ENCODE measurements around the gene PCDH9. TPM values are rescaled to one million over a fixed set of nuclear protein-coding genes. Genes with fewer than 3 reads are reported as not detected.
"Not testable (repeated sequence)": the region's sequence is repeated elsewhere in the genome, so short reads cannot be mapped to it uniquely, and the experiment has no call there.

Gene PCDH9
- total RNA-seq, 4 donors from 2014 or later: 0.37 to 2.4 (median 1.5) TPM

- WGBS, 2 donors (ENCODE audit: low coverage in 1 of 2): 70 to 76% methylated on average over 3 of the region's 3 CpGs
- no peak for DNase-seq
- no peak for TF ChIP-seq POLR2AphosphoS5 (IDR thresholded peaks at IDR 0.05)
- no peak for TF ChIP-seq POLR2A (IDR thresholded peaks at IDR 0.05)
- no peak for TF ChIP-seq CTCF (IDR thresholded peaks at IDR 0.05)
- TF ChIP-seq EP300 (IDR thresholded peaks at IDR 0.05; ENCODE audit: low read depth): no peak
- intact Hi-C loops (cut with DNase I; ENCODE audit: low total_unique reads) (no loop called here), in situ Hi-C loops (cut with MboI; ENCODE audit: low pct_ligation_motif_present in 1 of 4, low pct_unique_long_range_greater_than_20kb in 1 of 4, low sequenced_read_pairs in 3 of 4) (no loop called here)
- H3K4me1 ChIP-seq: no peaks in the 10 kb centered on the region
- H3K36me3 ChIP-seq: no peaks in the 10 kb centered on the region
- no peaks in the 10 kb centered on the region for H3K9me3 ChIP-seq
- no peak overlapping the region for H3K4me3 ChIP-seq
- no peak overlapping the region for H3K27ac ChIP-seq
- H3K27me3 ChIP-seq: no peaks in the 10 kb centered on the region
Observed at GRCh38 chr13:66780814-66781213, 449.3 kb downstream of the PCDH9 start.

DNA sequence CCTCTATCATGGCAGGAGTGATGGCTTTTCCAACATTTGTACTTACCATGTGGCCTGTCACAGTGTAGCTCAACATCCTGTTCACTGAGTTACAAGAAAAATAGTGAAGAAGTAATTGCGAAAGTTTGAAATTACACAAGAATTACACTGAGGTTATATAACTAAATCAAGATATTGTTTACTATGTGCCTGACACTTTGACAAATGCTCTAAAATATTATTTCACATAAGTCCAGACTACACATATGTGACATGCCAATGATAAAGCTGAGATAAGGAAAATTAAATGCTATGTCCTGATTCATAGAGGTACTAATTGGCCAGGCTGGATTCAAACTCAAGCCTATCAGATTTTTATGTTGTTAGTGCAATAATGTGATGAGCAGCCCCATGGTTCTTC lies 451.7 kb downstream of the PCDH9 start:
- Histone ChIP-seq H3K36me3 (no peaks in the 10 kb centered on the region), H3K27me3 (no peaks in the 10 kb centered on the region), H3K4me3 (no peak overlapping the region), H3K27ac (no peak overlapping the region), H3K4me1 (no peaks in the 10 kb centered on the region), H3K9me3 (no peaks in the 10 kb centered on the region)
- intact Hi-C loops (cut with DNase I; ENCODE audit: low total_unique reads) (no loop called here), in situ Hi-C loops (cut with MboI; ENCODE audit: low pct_ligation_motif_present in 1 of 4, low pct_unique_long_range_greater_than_20kb in 1 of 4, low sequenced_read_pairs in 3 of 4) (no loop called here)
- DNase-seq: no peak
- TF ChIP-seq EP300 (IDR thresholded peaks at IDR 0.05; ENCODE audit: low read depth): no peak
- TF ChIP-seq POLR2A (IDR thresholded peaks at IDR 0.05): no peak
- no peak for TF ChIP-seq POLR2AphosphoS5 (IDR thresholded peaks at IDR 0.05)
- 77 to 89% methylated on average over 1 of the region's 1 CpG for WGBS, 2 donors (ENCODE audit: low coverage in 1 of 2)

- no peak for DNase-seq
- H3K36me3 ChIP-seq: no peaks in the 10 kb centered on the region
- no peaks in the 10 kb centered on the region for H3K4me1 ChIP-seq
- 68 to 72% methylated on average over 3 of the region's 3 CpGs for WGBS, 2 donors (ENCODE audit: low coverage in 1 of 2)
- intact Hi-C loops (cut with DNase I; ENCODE audit: low total_unique reads): no loop called here
- H3K27me3 ChIP-seq: no peaks in the 10 kb centered on the region
- in situ Hi-C loops (cut with MboI; ENCODE audit: low pct_ligation_motif_present in 1 of 4, low pct_unique_long_range_greater_than_20kb in 1 of 4, low sequenced_read_pairs in 3 of 4): no loop called here
- H3K27ac ChIP-seq: no peak overlapping the region
- H3K9me3 ChIP-seq: no peaks in the 10 kb centered on the region
- H3K4me3 ChIP-seq: no peak overlapping the region
- TF ChIP-seq POLR2AphosphoS5 (IDR thresholded peaks at IDR 0.05): no peak
- TF ChIP-seq CTCF (IDR thresholded peaks at IDR 0.05): no peak
- TF ChIP-seq POLR2A (IDR thresholded peaks at IDR 0.05): no peak
- TF ChIP-seq EP300 (IDR thresholded peaks at IDR 0.05; ENCODE audit: low read depth): no peak
Observed at GRCh38 chr13:66775196-66775595, 454.9 kb downstream of the PCDH9 start.

GRCh38 chr13:66774046-66774445 lies 456.1 kb downstream of the PCDH9 start:
- Histone ChIP-seq H3K4me3 (no peak overlapping the region), H3K9me3 (no peaks in the 10 kb centered on the region), H3K27ac (no peak overlapping the region), H3K36me3 (no peaks in the 10 kb centered on the region), H3K4me1 (no peaks in the 10 kb centered on the region), H3K27me3 (no peaks in the 10 kb centered on the region)
- no peak for DNase-seq
- TF ChIP-seq CTCF (IDR thresholded peaks at IDR 0.05) (no peak), POLR2AphosphoS5 (IDR thresholded peaks at IDR 0.05) (no peak), EP300 (IDR thresholded peaks at IDR 0.05; ENCODE audit: low read depth) (no peak), POLR2A (IDR thresholded peaks at IDR 0.05) (no peak)
- in situ Hi-C loops (cut with MboI; ENCODE audit: low pct_ligation_motif_present in 1 of 4, low pct_unique_long_range_greater_than_20kb in 1 of 4, low sequenced_read_pairs in 3 of 4): no loop called here
- WGBS, 2 donors (ENCODE audit: low coverage in 1 of 2): 63 to 65% methylated on average over 2 of the region's 2 CpGs
- intact Hi-C loops (cut with DNase I; ENCODE audit: low total_unique reads): no loop called here

GRCh38 chr13:66765559-66765958 lies 464.6 kb downstream of the PCDH9 start:
- Histone ChIP-seq H3K27ac (no peak overlapping the region), H3K27me3 (no peaks in the 10 kb centered on the region), H3K36me3 (no peaks in the 10 kb centered on the region), H3K4me1 (no peaks in the 10 kb centered on the region), H3K9me3 (peaks cover 0 to 8% of the 10 kb centered on the region in 2 donors), H3K4me3 (no peak overlapping the region)
- intact Hi-C loops (cut with DNase I; ENCODE audit: low total_unique reads) (no loop called here), in situ Hi-C loops (cut with MboI; ENCODE audit: low pct_ligation_motif_present in 1 of 4, low pct_unique_long_range_greater_than_20kb in 1 of 4, low sequenced_read_pairs in 3 of 4) (no loop called here)
- TF ChIP-seq CTCF (IDR thresholded peaks at IDR 0.05) (no peak), EP300 (IDR thresholded peaks at IDR 0.05; ENCODE audit: low read depth) (no peak), POLR2A (IDR thresholded peaks at IDR 0.05) (no peak), POLR2AphosphoS5 (IDR thresholded peaks at IDR 0.05) (no peak)
- DNase-seq: no peak

DNA sequence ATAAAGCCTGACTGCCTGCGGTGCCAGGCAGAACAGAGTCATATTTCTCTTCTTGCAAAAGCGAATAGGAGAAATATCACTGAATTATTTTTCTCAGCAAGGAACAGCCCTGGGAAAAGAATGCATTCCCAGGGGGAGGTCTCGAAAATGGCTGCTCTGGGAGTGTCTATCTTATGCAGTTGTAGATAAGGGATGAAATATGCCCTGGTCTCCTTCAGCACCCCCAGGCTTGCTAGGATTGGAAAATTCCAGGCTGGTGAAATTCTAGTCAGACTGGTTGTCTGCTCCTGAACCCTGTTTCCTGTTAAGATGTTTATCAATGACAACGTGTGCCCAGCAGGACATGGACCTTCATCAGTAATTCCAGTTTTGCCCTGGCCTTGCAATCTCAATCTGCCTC lies 469.5 kb downstream of the PCDH9 start:
- H3K27ac ChIP-seq; H3K27me3 ChIP-seq; H3K36me3 ChIP-seq; DNase-seq; H3K4me3 ChIP-seq; H3K4me1 ChIP-seq; intact Hi-C loops (cut with DNase I; ENCODE audit: low total_unique reads); in situ Hi-C loops (cut with MboI; ENCODE audit: low pct_ligation_motif_present in 1 of 4, low pct_unique_long_range_greater_than_20kb in 1 of 4, low sequenced_read_pairs in 3 of 4): not testable (repeated sequence)
- peaks cover 6 to 17% of the 10 kb centered on the region in 2 donors for H3K9me3 ChIP-seq
- WGBS, 2 donors (ENCODE audit: low coverage in 1 of 2): 75 to 78% methylated on average over 4 of the region's 4 CpGs
